HCT116 (cell line): ENCODE measurements around the gene DDI2. TPM values are rescaled to one million over a fixed set of nuclear protein-coding genes. Genes with fewer than 3 reads are reported as not detected.

Source experiments
- ATAC-seq: fragments of 200-7000 bp; cut with Tn5 transposase; 2 replicates; pipeline ENCODE4 v1.9.1; 2020; ENCODE audit warnings: mild to moderate bottlenecking, moderate library complexity
- BruUV-seq: library from RNA; stranded (reverse); fragments of 400-500 nt; replicated peaks from 2 replicates; lab custom pipeline; 2021; lab: Mats Ljungman, UMichigan
- CTCF ChIA-PET: fragments of 300-600 bp; sonication (Branson Sonifier 250); formaldehyde crosslinking; loops from one replicate; lab custom pipeline; 2021; ENCODE audit warnings: antibody characterized with exemption; lab: Charles Lee
- POLR2A ChIA-PET: fragments of 300-600, 350-600 bp; sonication (Branson Sonifier 250); formaldehyde crosslinking; loops from one replicate; lab custom pipeline; 2021; ENCODE audit warnings: antibody characterized with exemption; lab: Charles Lee
- RAD21 ChIA-PET, 2 experiments: fragments of 300-600 bp; sonication (Branson Sonifier 250); formaldehyde crosslinking; loops; one replicate each; lab custom pipeline; 2023; ENCODE audit warnings: low total read pairs in 2 of 2; ENCODE audit not compliant: uncharacterized antibody in 2 of 2, unreplicated experiment in 2 of 2, low non-redundant PET in 1 of 2; lab: Charles Lee
- DNase-seq: peaks from one replicate; pipeline ENCODE4 v3.0.0-alpha.2; 2010; ENCODE audit warnings: low read depth, low spot score
- H2AFZ ChIP-seq: fragments of 200-600 bp; shearing (Covaris generic), sonication (generic); 2 replicates; pipeline ENCODE4 v1.6.1; 2017; ENCODE audit warnings: low read depth, mixed run types, mixed read lengths, antibody characterized with exemption, low read length; ENCODE audit not compliant: poor library complexity, severe bottlenecking
- H3K27ac ChIP-seq: 2 replicates; pipeline ENCODE4 v1.5.1; 2012; ENCODE audit warnings: low read depth, low read length
- H3K27me3 ChIP-seq: fragments of 200-600 bp; sonication (generic); 2 replicates; pipeline ENCODE4 v1.6.1; 2016; ENCODE audit warnings: mixed run types, low read length, mixed read lengths; ENCODE audit not compliant: insufficient read depth
- H3K36me3 ChIP-seq, 2 experiments: fragments of 200-500 bp in 1 of 2; fragments of 200-600 bp in 1 of 2; sonication (Bioruptor generic) in 1 of 2; sonication (generic) in 1 of 2; 2 replicates each; pipeline versions ENCODE4 v1.5.1 to v1.6.1; 2014 to 2016; ENCODE audit warnings: low read length in 2 of 2, inconsistent platforms in 1 of 2, mixed read lengths in 1 of 2, mixed run types in 1 of 2; ENCODE audit not compliant: insufficient read depth in 2 of 2, control insufficient read depth in 1 of 2
- H3K4me1 ChIP-seq, 2 experiments: fragments of 200-600 bp in 1 of 2; sonication (generic) in 1 of 2; 2 replicates each; pipeline versions ENCODE4 v1.5.1 to v1.6.1; 2012 to 2017; ENCODE audit warnings: low read length in 2 of 2, inconsistent platforms in 1 of 2, mild to moderate bottlenecking in 1 of 2, mixed read lengths in 1 of 2, mixed run types in 1 of 2, moderate library complexity in 1 of 2; ENCODE audit not compliant: insufficient read depth in 2 of 2, control insufficient read depth in 1 of 2
- H3K4me2 ChIP-seq: fragments of 200-600 bp; sonication (generic); 2 replicates; pipeline ENCODE4 v1.6.1; 2017; ENCODE audit warnings: mixed run types, low read length, mixed read lengths
- H3K4me3 ChIP-seq, 2 experiments: fragments of 200-600 bp in 1 of 2; sonication (generic) in 1 of 2; replicated peaks in 1 of 2; 2 replicates each; pipeline ENCODE4 v1.5.1; 2011 to 2016; ENCODE audit warnings: low read length in 2 of 2, control low read depth in 1 of 2, low read depth in 1 of 2, mild to moderate bottlenecking in 1 of 2, mixed read lengths in 1 of 2, mixed run types in 1 of 2
- H3K79me2 ChIP-seq: fragments of 200-600 bp; sonication (generic); 2 replicates; pipeline ENCODE4 v1.6.1; 2017; ENCODE audit warnings: mild to moderate bottlenecking, mixed run types, low read length, moderate library complexity, mixed read lengths; ENCODE audit not compliant: insufficient read depth
- H3K9ac ChIP-seq: fragments of 200-600 bp; sonication (generic); 2 replicates; pipeline ENCODE4 v1.6.1; 2016; ENCODE audit warnings: low read length, mixed read lengths
- H3K9me2 ChIP-seq: fragments of 200-600 bp; sonication (generic), shearing (Covaris generic); 2 replicates; pipeline ENCODE4 v1.6.1; 2017; ENCODE audit warnings: mixed run types, mild to moderate bottlenecking, moderate library complexity; ENCODE audit not compliant: insufficient read depth
- H3K9me3 ChIP-seq, 2 experiments: fragments of 200-500 bp in 1 of 2; fragments of 200-600 bp in 1 of 2; sonication (Bioruptor generic) in 1 of 2; sonication (generic) in 1 of 2; 2 replicates each; pipeline ENCODE4 v1.6.1; 2014 to 2017; ENCODE audit warnings: low read length in 2 of 2, mixed read lengths in 2 of 2, inconsistent platforms in 1 of 2, low read depth in 1 of 2, mild to moderate bottlenecking in 1 of 2, mixed run types in 1 of 2, moderate library complexity in 1 of 2; ENCODE audit not compliant: control insufficient read depth in 1 of 2, insufficient read depth in 1 of 2
- H4K20me1 ChIP-seq: fragments of 200-600 bp; sonication (generic), shearing (Covaris generic); 2 replicates; pipeline ENCODE4 v1.6.1; 2017; ENCODE audit warnings: mixed run types, mild to moderate bottlenecking, moderate library complexity; ENCODE audit not compliant: insufficient read depth
- CBX3 ChIP-seq: IDR thresholded peaks from 2 replicates; pipeline ENCODE4 v1.6.1; 2012; ENCODE audit warnings: low read depth
- CEBPB ChIP-seq: IDR thresholded peaks from 2 replicates; pipeline ENCODE4 v1.6.1; 2012; ENCODE audit warnings: low read depth
- EGR1 ChIP-seq: IDR thresholded peaks from 2 replicates; pipeline ENCODE4 v1.6.1; 2012; ENCODE audit warnings: low read depth
- ELF1 ChIP-seq: IDR thresholded peaks from 2 replicates; pipeline ENCODE4 v1.6.1; 2012; ENCODE audit warnings: low read depth, borderline replicate concordance
- EZH2phosphoT487 ChIP-seq: fragments of 200-600 bp; IDR thresholded peaks from 2 replicates; pipeline ENCODE4 v1.6.1; 2018; ENCODE audit warnings: antibody characterized with exemption, borderline replicate concordance
- SIN3A ChIP-seq: IDR thresholded peaks from 2 replicates; pipeline ENCODE4 v1.6.1; 2012; ENCODE audit warnings: low read depth
- SP1 ChIP-seq: IDR thresholded peaks from 2 replicates; pipeline ENCODE4 v1.6.1; 2012; ENCODE audit warnings: low read depth
- TCF7L2 ChIP-seq: IDR thresholded peaks from 2 replicates; pipeline ENCODE4 v1.7.0; 2011; ENCODE audit warnings: borderline replicate concordance, inconsistent platforms; ENCODE audit not compliant: insufficient read depth, insufficient read length; ENCODE audit errors: extremely low read depth
- YY1 ChIP-seq: IDR thresholded peaks from 2 replicates; pipeline ENCODE4 v1.6.1; 2011; ENCODE audit warnings: low read length, low read depth, moderate library complexity, mild to moderate bottlenecking; ENCODE audit not compliant: insufficient replicate concordance; ENCODE audit errors: extremely low read depth
- ZFX ChIP-seq: fragments of 450-650 bp; IDR thresholded peaks from 2 replicates; pipeline ENCODE4 v1.6.1; 2017
- intact Hi-C: fragments of 100-400 bp; cut with micrococcal nuclease; formaldehyde crosslinking; loops from 2 replicates; pipeline ENCODE4 v1.10.0; 2022
- total RNA-seq: library from RNA; stranded (reverse); gene quantifications from one replicate; pipeline ENCODE4 v1.2.1, GENCODE V29; 2021; ENCODE audit not compliant: unreplicated experiment
- TF ChIP-seq, protein P1 (sequence below): IDR thresholded peaks from 2 replicates; pipeline ENCODE4 v1.6.1; 2012
- TF ChIP-seq, protein P2 (sequence below), 3 experiments: fragments of 200-600 bp in 1 of 3; sonication (generic) in 1 of 3; IDR thresholded peaks in 2 of 3; conservative IDR thresholded peaks in 1 of 3; 2 replicates each; pipeline ENCODE4 v1.5.1; 2012 to 2017; ENCODE audit warnings: low read depth in 2 of 3, low read length in 2 of 3, antibody characterized with exemption in 1 of 3, borderline replicate concordance in 1 of 3, control low read depth in 1 of 3, mild to moderate bottlenecking in 1 of 3, mixed read lengths in 1 of 3, mixed run types in 1 of 3, moderate library complexity in 1 of 3; ENCODE audit not compliant: insufficient read depth in 1 of 3

The DDI2 gene
- total RNA-seq, 1 experiment from 2014 or later, result 26.3 TPM

DNA sequence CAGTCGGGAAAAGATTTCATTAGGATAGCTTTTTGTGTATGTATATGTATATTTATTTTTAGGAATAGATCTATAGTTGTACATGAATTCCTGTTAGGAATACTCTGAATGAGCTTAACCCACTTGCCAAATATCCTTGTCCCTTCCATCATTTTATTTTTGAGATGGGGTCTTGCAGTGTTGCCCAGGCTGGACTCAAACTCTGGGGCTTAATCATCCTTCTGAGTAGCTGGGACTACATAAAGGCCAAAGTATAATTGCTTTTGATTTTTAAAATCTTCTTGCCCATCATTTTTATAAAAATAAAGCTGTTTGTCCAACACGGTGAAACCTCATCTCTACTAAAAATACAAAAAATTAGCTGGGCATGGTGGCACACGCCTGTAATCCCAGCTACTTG is 46.7 kb downstream of the DDI2 start:
- no peak for ATAC-seq
- H3K36me3 ChIP-seq, result peaks cover 28 to 31% of the 10 kb centered on the region in 2 experiments
- RAD21 ChIA-PET, result no interaction called here
- no peaks in the 10 kb centered on the region for H3K79me2 ChIP-seq
- no peak overlapping the region for H3K4me2 ChIP-seq
- H3K9me2 ChIP-seq, result no peaks in the 10 kb centered on the region
- DNase-seq, result no peak
- H2AFZ ChIP-seq, result no peak overlapping the region
- H3K9ac ChIP-seq, result no peak overlapping the region
- TF ChIP-seq ZFX (no peak), SP1 (no peak), CBX3 (no peak), YY1 (no peak), ELF1 (no peak), CEBPB (no peak), EZH2phosphoT487 (no peak), EGR1 (no peak), SIN3A (no peak), TCF7L2 (no peak)
- TF ChIP-seq, protein P1, sequence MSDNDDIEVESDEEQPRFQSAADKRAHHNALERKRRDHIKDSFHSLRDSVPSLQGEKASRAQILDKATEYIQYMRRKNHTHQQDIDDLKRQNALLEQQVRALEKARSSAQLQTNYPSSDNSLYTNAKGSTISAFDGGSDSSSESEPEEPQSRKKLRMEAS, result no peak
- TF ChIP-seq, protein P2, sequence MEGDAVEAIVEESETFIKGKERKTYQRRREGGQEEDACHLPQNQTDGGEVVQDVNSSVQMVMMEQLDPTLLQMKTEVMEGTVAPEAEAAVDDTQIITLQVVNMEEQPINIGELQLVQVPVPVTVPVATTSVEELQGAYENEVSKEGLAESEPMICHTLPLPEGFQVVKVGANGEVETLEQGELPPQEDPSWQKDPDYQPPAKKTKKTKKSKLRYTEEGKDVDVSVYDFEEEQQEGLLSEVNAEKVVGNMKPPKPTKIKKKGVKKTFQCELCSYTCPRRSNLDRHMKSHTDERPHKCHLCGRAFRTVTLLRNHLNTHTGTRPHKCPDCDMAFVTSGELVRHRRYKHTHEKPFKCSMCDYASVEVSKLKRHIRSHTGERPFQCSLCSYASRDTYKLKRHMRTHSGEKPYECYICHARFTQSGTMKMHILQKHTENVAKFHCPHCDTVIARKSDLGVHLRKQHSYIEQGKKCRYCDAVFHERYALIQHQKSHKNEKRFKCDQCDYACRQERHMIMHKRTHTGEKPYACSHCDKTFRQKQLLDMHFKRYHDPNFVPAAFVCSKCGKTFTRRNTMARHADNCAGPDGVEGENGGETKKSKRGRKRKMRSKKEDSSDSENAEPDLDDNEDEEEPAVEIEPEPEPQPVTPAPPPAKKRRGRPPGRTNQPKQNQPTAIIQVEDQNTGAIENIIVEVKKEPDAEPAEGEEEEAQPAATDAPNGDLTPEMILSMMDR (IDR thresholded peaks at IDR 0.05 in 2 of 3, conservative IDR thresholded peaks at IDR 0.05 in 1 of 3; ENCODE audit: borderline replicate concordance in 1 of 3, insufficient read depth in 1 of 3, low read depth in 2 of 3, low read length in 2 of 3), result no peak
- no TSS peak for BruUV-seq
- no peaks in the 10 kb centered on the region for H3K4me1 ChIP-seq
- H4K20me1 ChIP-seq, result no peaks in the 10 kb centered on the region
- no peak overlapping the region for H3K4me3 ChIP-seq
- H3K27ac ChIP-seq, result no peak overlapping the region
- H3K27me3 ChIP-seq, result no peaks in the 10 kb centered on the region
- CTCF ChIA-PET, result no interaction called here
- H3K9me3 ChIP-seq, result no peaks in the 10 kb centered on the region
- intact Hi-C loops, result no loop called here
- POLR2A ChIA-PET, result no interaction called here
